Measurements from ENCODE around the gene TMEM119. TPM values are rescaled to one million over a fixed set of nuclear protein-coding genes. Genes with fewer than 3 reads are reported as not detected.
A peak's percentile ranks its signal among the peaks of the same experiment; 100 is the strongest.

TMEM119 gene
- total and polyA plus RNA-seq, 8 donors: 1.0 to 18.8 (median 2.1) TPM

DNA sequence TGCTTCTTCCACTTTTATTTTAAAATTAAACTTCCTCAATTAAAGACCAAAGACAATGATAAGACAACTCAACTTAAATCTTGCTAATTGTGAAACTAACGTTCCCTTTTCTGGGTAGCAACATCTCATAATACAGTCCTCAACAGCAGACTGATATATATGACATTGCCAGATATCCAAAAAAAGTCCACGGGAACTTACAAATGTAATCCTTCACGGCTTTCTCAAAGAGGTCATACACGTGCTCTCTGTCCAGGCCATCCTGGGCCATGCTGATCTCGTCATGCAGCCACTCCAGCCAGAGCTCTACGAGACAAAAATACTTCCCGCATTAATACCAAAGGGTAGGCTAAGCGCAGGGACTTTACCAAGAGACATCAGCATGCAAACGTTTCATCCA is 50.2 kb downstream of the TMEM119 start:
- FAIRE-seq: no peak
- TF ChIP-seq CTCF (IDR thresholded peaks at IDR 0.05): no peak
- no peak overlapping the region for H3K27ac ChIP-seq
- H3K36me3 ChIP-seq: peaks cover 0 to 38% (median 19%) of the 10 kb centered on the region in 3 donors
- peaks cover 0 to 5% (median 4%) of the 10 kb centered on the region in 3 donors for H3K4me1 ChIP-seq
- no peak overlapping the region for H3K4me3 ChIP-seq
- no peak for DNase-seq
- ATAC-seq: peak in 1 of 4 donors; percentile 11
- 80 to 83% methylated on average over 9 of the region's 9 CpGs for WGBS, 2 donors
- H3K27me3 ChIP-seq: no peaks in the 10 kb centered on the region
- intact Hi-C loops (cut with DNase I): no loop called here
- H3K9me3 ChIP-seq: no peaks in the 10 kb centered on the region

DNA sequence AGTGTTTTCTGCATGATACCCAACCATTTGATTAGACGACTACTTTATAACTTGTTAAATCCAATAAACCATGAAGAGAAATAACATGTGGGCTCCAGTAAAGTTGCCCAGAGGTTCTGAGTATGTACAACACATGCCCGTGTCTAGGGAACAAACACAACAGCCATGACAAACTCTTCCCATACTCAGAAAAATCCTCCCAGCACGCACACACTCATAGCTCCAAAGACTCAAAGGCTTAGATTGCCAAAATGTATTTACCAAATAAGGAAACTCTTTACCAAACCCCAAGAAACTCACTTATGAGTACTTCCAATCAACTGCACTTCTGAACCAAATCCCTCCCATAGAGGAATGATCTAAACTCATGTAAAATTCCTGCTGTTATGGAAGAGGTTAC is 54.2 kb downstream of the TMEM119 start:
- ATAC-seq: no peak
- intact Hi-C loops (cut with DNase I): no loop called here
- no peak overlapping the region for H3K4me3 ChIP-seq
- WGBS, 2 donors: 86 to 89% methylated on average over 3 of the region's 3 CpGs
- H3K9me3 ChIP-seq: no peaks in the 10 kb centered on the region
- no peak for FAIRE-seq
- TF ChIP-seq CTCF (IDR thresholded peaks at IDR 0.05): no peak
- H3K36me3 ChIP-seq: peaks cover 0 to 47% (median 21%) of the 10 kb centered on the region in 3 donors
- no peak for DNase-seq
- peaks cover 0 to 5% (median 0%) of the 10 kb centered on the region in 3 donors for H3K4me1 ChIP-seq
- no peaks in the 10 kb centered on the region for H3K27me3 ChIP-seq
- H3K27ac ChIP-seq: no peak overlapping the region

DNA sequence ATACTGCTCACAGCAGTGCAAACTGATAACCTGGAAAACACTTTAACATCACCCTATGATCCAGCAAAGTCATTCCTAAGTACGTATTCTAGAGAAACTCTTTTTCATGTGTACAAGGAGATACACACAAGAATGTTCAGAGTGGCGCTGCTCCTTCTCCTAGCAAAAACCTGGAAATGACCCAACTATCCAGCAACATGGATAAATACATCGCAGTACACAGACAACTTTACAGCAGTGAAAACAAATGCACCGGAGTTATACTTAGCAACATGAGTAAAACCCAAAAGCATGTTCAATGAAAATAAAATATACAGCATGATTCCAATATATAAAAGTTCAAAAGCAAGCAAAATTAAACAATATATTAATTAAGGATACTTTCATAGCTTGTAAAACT is 55.6 kb downstream of the TMEM119 start:
- 93 to 96% methylated on average over 4 of the region's 4 CpGs for WGBS, 2 donors
- H3K9me3 ChIP-seq: no peaks in the 10 kb centered on the region
- peaks cover 0 to 5% (median 0%) of the 10 kb centered on the region in 3 donors for H3K4me1 ChIP-seq
- DNase-seq (no peak), FAIRE-seq (no peak), ATAC-seq (no peak)
- TF ChIP-seq CTCF (IDR thresholded peaks at IDR 0.05): no peak
- H3K36me3 ChIP-seq: peaks cover 0 to 47% (median 28%) of the 10 kb centered on the region in 3 donors
- H3K27me3 ChIP-seq: no peaks in the 10 kb centered on the region
- no peak overlapping the region for H3K27ac ChIP-seq
- intact Hi-C loops (cut with DNase I): no loop called here
- H3K4me3 ChIP-seq: no peak overlapping the region

Small RNAs within 50 kb of the gene (microRNA-seq; reads per million reads assigned to microRNA genes)
- 0 reads per million in 2 donors for gene MIR4496

Other genes with a start within 250 kb of the TMEM119 start
- 10 to 100 TPM in 5 of 6 donors, 1 to 10 TPM in 1; 8.8 to 16.9 (median 11.1) TPM for gene FICD, start 82.8 kb downstream of the TMEM119 start, total RNA-seq
- gene FICD, start 82.8 kb downstream of the TMEM119 start, polyA plus RNA-seq: 1 to 10 TPM; 7.5 to 7.8 TPM
- 10 to 100 TPM; 13.9 to 23.4 (median 16.7) TPM for gene SART3, start 36.9 kb downstream of the TMEM119 start, total RNA-seq
- 10 to 100 TPM; 14.9 to 21.7 TPM for gene SART3, start 36.9 kb downstream of the TMEM119 start, polyA plus RNA-seq
- 10 to 100 TPM; 34.1 to 66.7 (median 41.4) TPM for gene ISCU, start 35.5 kb downstream of the TMEM119 start, total RNA-seq
- gene ISCU, start 35.5 kb downstream of the TMEM119 start, polyA plus RNA-seq: 100 to 1,000 TPM in 1 of 2 donors, 10 to 100 TPM in 1; 51.8 to 126 TPM
- gene SELPLG, start 35.8 kb upstream of the TMEM119 start, total RNA-seq: 1 to 10 TPM in 4 of 6 donors, under 1 TPM in 2; 0.28 to 9.5 (median 1.8) TPM
- gene SELPLG, start 35.8 kb upstream of the TMEM119 start, polyA plus RNA-seq: under 1 TPM; 0.61 to 0.91 TPM
- 10 to 100 TPM; 14.1 to 62.3 (median 19.5) TPM for gene CORO1C, start 133.4 kb upstream of the TMEM119 start, total RNA-seq
- 1 to 10 TPM; 9.9 to 10.0 TPM for gene CORO1C, start 133.4 kb upstream of the TMEM119 start, polyA plus RNA-seq

Data from pancreas (tissue), 10 donors.